B cell (primary cell): ENCODE data around the gene DSC1. TPM values are rescaled to one million over a fixed set of nuclear protein-coding genes. Genes with fewer than 3 reads are reported as not detected.

ENCODE experiments used
- ATAC-seq: fragments of 200-7000 bp; cut with Tn5 transposase; one replicate; pipeline ENCODE4 v1.10.0; 2021; ENCODE audit warnings: low read depth, mild to moderate bottlenecking, moderate number of reproducible peaks, moderate library complexity
- CTCF ChIA-PET: fragments of 350-600 bp; sonication (Branson Sonifier 250); formaldehyde crosslinking; loops from one replicate; lab custom pipeline; 2021; ENCODE audit warnings: antibody characterized with exemption, inconsistent platforms; lab: Charles Lee
- POLR2A ChIA-PET: fragments of 350-600 bp; sonication (Branson Sonifier 250); formaldehyde crosslinking; loops from one replicate; lab custom pipeline; 2021; ENCODE audit warnings: antibody characterized with exemption; lab: Charles Lee
- DNase-seq: peaks from one replicate; pipeline ENCODE4 v3.0.0; 2013
- H2AFZ ChIP-seq: 2 replicates; pipeline ENCODE4 v1.6.1; 2012; ENCODE audit warnings: mild to moderate bottlenecking, low read depth, low read length; ENCODE audit not compliant: insufficient read depth, poor library complexity, severe bottlenecking
- H3K27ac ChIP-seq, 2 donors: 1 replicate in 1 of 2; 2 replicates in 1 of 2; pipeline ENCODE4 v1.5.1; 2012 to 2013; ENCODE audit warnings: low read length in 2 of 2, mild to moderate bottlenecking in 2 of 2, moderate library complexity in 1 of 2
- H3K27me3 ChIP-seq, 4 experiments: fragments of 200-600 bp in 1 of 4; sonication (generic) in 1 of 4; replicated peaks in 1 of 4; 1 replicate in 2 of 4; 2 replicates in 2 of 4; pipeline versions ENCODE4 v1.6.1 to v1.7.0; 2013 to 2016; ENCODE audit warnings: low read length in 3 of 4, mild to moderate bottlenecking in 2 of 4, mixed read lengths in 1 of 4, moderate library complexity in 1 of 4; ENCODE audit not compliant: insufficient read depth in 4 of 4, control insufficient read depth in 3 of 4; ENCODE audit errors: control extremely low read depth in 1 of 4
- H3K36me3 ChIP-seq, 2 experiments: replicated peaks in 1 of 2; 1 replicate in 1 of 2; 2 replicates in 1 of 2; pipeline versions ENCODE4 v1.6.1 to v1.7.1; 2013; ENCODE audit warnings: low read length in 1 of 2; ENCODE audit not compliant: insufficient read depth in 2 of 2, control insufficient read depth in 1 of 2; ENCODE audit errors: control extremely low read depth in 1 of 2, extremely low read depth in 1 of 2
- H3K4me1 ChIP-seq, 2 donors: fragments of 200-600 bp in 1 of 2; sonication (generic) in 1 of 2; 1 replicate in 1 of 2; 2 replicates in 1 of 2; pipeline versions ENCODE4 v1.5.1 to v1.6.1; 2013 to 2017; ENCODE audit warnings: low read length in 2 of 2; ENCODE audit not compliant: control insufficient read depth in 2 of 2, insufficient read depth in 2 of 2
- H3K4me2 ChIP-seq: replicated peaks from 2 replicates; pipeline ENCODE3; 2012; ENCODE audit warnings: mild to moderate bottlenecking, low read depth, low read length; ENCODE audit not compliant: poor library complexity, severe bottlenecking
- H3K4me3 ChIP-seq, 5 experiments: fragments of 200-600 bp in 1 of 5; sonication (generic) in 1 of 5; 1 replicate in 3 of 5; 2 replicates in 2 of 5; pipeline versions ENCODE4 v1.5.1 to v1.7.0; 2011 to 2016; ENCODE audit warnings: low read length in 4 of 5, mild to moderate bottlenecking in 4 of 5, low read depth in 2 of 5, control low read depth in 1 of 5, moderate library complexity in 1 of 5; ENCODE audit not compliant: insufficient read depth in 1 of 5; ENCODE audit errors: control extremely low read depth in 1 of 5, extremely low read depth in 1 of 5
- H3K79me2 ChIP-seq: fragments of 200-600 bp; sonication (generic); one replicate; pipeline ENCODE4 v1.6.0; 2016; ENCODE audit warnings: low read length; ENCODE audit not compliant: control insufficient read depth, insufficient read depth
- H3K9ac ChIP-seq: fragments of 200-600 bp; sonication (generic); 2 replicates; pipeline ENCODE4 v1.6.1; 2017; ENCODE audit warnings: mild to moderate bottlenecking, low read length, moderate library complexity
- H3K9me3 ChIP-seq, 3 donors: one replicate each; pipeline versions ENCODE4 v1.6.1 to v1.7.1; 2013; ENCODE audit warnings: low read length in 2 of 3; ENCODE audit not compliant: control insufficient read depth in 2 of 3, insufficient read depth in 1 of 3; ENCODE audit errors: control extremely low read depth in 1 of 3
- H4K20me1 ChIP-seq: 2 replicates; pipeline ENCODE4 v1.6.0; 2012; ENCODE audit warnings: mild to moderate bottlenecking, low read length; ENCODE audit not compliant: insufficient read depth, control insufficient read depth, poor library complexity, severe bottlenecking
- H3K27ac Mint-ChIP-seq: one replicate; pipeline ENCODE4 v1.8.0; 2021; ENCODE audit warnings: mixed read lengths
- H3K27me3 Mint-ChIP-seq: one replicate; pipeline ENCODE4 v1.8.0; 2021; ENCODE audit warnings: mixed read lengths
- H3K4me1 Mint-ChIP-seq: one replicate; pipeline ENCODE4 v1.8.0; 2021; ENCODE audit warnings: mixed read lengths
- H3K4me3 Mint-ChIP-seq: one replicate; pipeline ENCODE4 v1.8.0; 2021; ENCODE audit warnings: mixed read lengths
- H3K9me3 Mint-ChIP-seq: one replicate; pipeline ENCODE4 v1.8.0; 2022; ENCODE audit warnings: mixed read lengths; ENCODE audit not compliant: insufficient read depth
- CTCF ChIP-seq: fragments of 200-600 bp; IDR thresholded peaks from one replicate; pipeline ENCODE4 v1.8.0; 2022; ENCODE audit warnings: antibody characterized with exemption, mild to moderate bottlenecking
- EZH2 ChIP-seq: IDR thresholded peaks from 2 replicates; pipeline ENCODE4 v1.6.1; 2012; ENCODE audit warnings: borderline replicate concordance, low read depth, mild to moderate bottlenecking, moderate library complexity, low read length; ENCODE audit not compliant: insufficient read depth, poor library complexity, severe bottlenecking
- WGBS: methylation state at CpG from one replicate; pipeline ENCODE4 v1.1.5; 2013; ENCODE audit warnings: missing lambda C conversion rate; ENCODE audit not compliant: insufficient coverage; 5-methylcytosine and 5-hydroxymethylcytosine counted together
- intact Hi-C: fragments of 100-400 bp; cut with micrococcal nuclease; formaldehyde crosslinking; loops from one replicate; pipeline ENCODE4 v1.10.0; 2022
- polyA plus RNA-seq: library from polyadenylated mRNA; depleted of rRNA; stranded (reverse); fragments of >200 nt; gene quantifications from 2 replicates; pipeline ENCODE4 v1.2.3, GENCODE V29; 2012
- total RNA-seq, 2 donors: library from RNA; stranded (reverse); fragments of 120-200 nt in 1 of 2; gene quantifications; 1 replicate in 1 of 2; 2 replicates in 1 of 2; pipeline versions ENCODE4 v1.2.3 to v1.2.4, GENCODE V29; 2013 to 2022

DSC1 gene
- total and polyA plus RNA-seq, 2 donors (not counting 1 experiment from before 2014, with no cell fraction given), result not detected

GRCh38 chr18:31209041-31209440 is 46.4 kb upstream of the DSC1 start:
- Histone ChIP-seq H3K36me3 (no peaks in the 10 kb centered on the region), H3K27ac (no peak overlapping the region), H3K27me3 (no peaks in the 10 kb centered on the region), H3K9me3 (no peaks in the 10 kb centered on the region), H2AFZ (no peak overlapping the region), H3K4me2 (no peak overlapping the region), H3K4me1 (no peaks in the 10 kb centered on the region), H3K9ac (no peak overlapping the region), H3K79me2 (no peaks in the 10 kb centered on the region), H3K4me3 (no peak overlapping the region), H4K20me1 (no peaks in the 10 kb centered on the region)
- ChIA-PET POLR2A (no interaction called here), CTCF (interaction anchor here (0.6 kb wide), 1 partner anchor 41 kb away, joined by 3 read pairs; no protein-coding TSS in a partner anchor)
- TF ChIP-seq EZH2 (no peak), CTCF (no peak)
- Mint-ChIP-seq H3K27me3 (no peaks in the 10 kb centered on the region), H3K27ac (no peak overlapping the region), H3K9me3 (no peaks in the 10 kb centered on the region), H3K4me3 (no peak overlapping the region), H3K4me1 (no peaks in the 10 kb centered on the region)
- ATAC-seq (no peak), DNase-seq (no peak)
- 80% methylated on average over 2 of the region's 4 CpGs for WGBS
- intact Hi-C loops, result no loop called here

- Histone ChIP-seq H3K27me3 (no peaks in the 10 kb centered on the region), H3K4me2 (no peak overlapping the region), H3K4me1 (no peaks in the 10 kb centered on the region), H3K79me2 (no peaks in the 10 kb centered on the region), H4K20me1 (no peaks in the 10 kb centered on the region), H2AFZ (no peak overlapping the region), H3K36me3 (no peaks in the 10 kb centered on the region), H3K27ac (no peak overlapping the region), H3K9ac (no peak overlapping the region), H3K4me3 (no peak overlapping the region), H3K9me3 (no peaks in the 10 kb centered on the region)
- intact Hi-C loops, result no loop called here
- CTCF ChIA-PET, result no interaction called here
- 87% methylated on average over 3 of the region's 6 CpGs for WGBS
- TF ChIP-seq CTCF (no peak), EZH2 (no peak)
- Mint-ChIP-seq H3K4me1 (no peaks in the 10 kb centered on the region), H3K9me3 (no peaks in the 10 kb centered on the region), H3K4me3 (no peak overlapping the region), H3K27me3 (no peaks in the 10 kb centered on the region), H3K27ac (no peak overlapping the region)
- DNase-seq (no peak), ATAC-seq (no peak)
- POLR2A ChIA-PET, result no interaction called here
Observed at GRCh38 chr18:31207391-31207790, 44.7 kb upstream of the DSC1 start.
